CD14-positive monocyte (primary cell): ENCODE measurements around the gene DAPK2. TPM values are rescaled to one million over a fixed set of nuclear protein-coding genes. Genes with fewer than 3 reads are reported as not detected.
A peak's percentile ranks its signal among the peaks of the same experiment; 100 is the strongest.

Experiments used
- DNase-seq, 3 donors: peaks; one replicate each; pipeline ENCODE4 v3.0.0-alpha.2; 2011 to 2022
- H2AFZ ChIP-seq: 2 replicates; pipeline ENCODE4 v1.6.0; 2012; ENCODE audit warnings: mild to moderate bottlenecking, low read depth, low read length, inconsistent platforms; ENCODE audit not compliant: insufficient read depth, poor library complexity, severe bottlenecking
- H3K27ac ChIP-seq, 2 donors: 1 replicate in 1 of 2; 2 replicates in 1 of 2; pipeline ENCODE4 v1.5.1; 2012 to 2013; ENCODE audit warnings: low read length in 2 of 2, control low read depth in 1 of 2, inconsistent platforms in 1 of 2, low read depth in 1 of 2, mild to moderate bottlenecking in 1 of 2
- H3K27me3 ChIP-seq, 2 donors: one replicate each; pipeline versions ENCODE4 v1.6.0 to v1.6.1; 2011 to 2013; ENCODE audit warnings: low read length in 2 of 2; ENCODE audit not compliant: control insufficient read depth in 2 of 2, insufficient read depth in 2 of 2
- H3K36me3 ChIP-seq, 2 donors: replicated peaks in 1 of 2; 1 replicate in 1 of 2; 2 replicates in 1 of 2; pipeline versions ENCODE4 v1.5.1 to v1.6.1; 2012 to 2013; ENCODE audit warnings: low read length in 2 of 2, control low read depth in 1 of 2, inconsistent platforms in 1 of 2, mild to moderate bottlenecking in 1 of 2; ENCODE audit not compliant: insufficient read depth in 2 of 2, control insufficient read depth in 1 of 2
- H3K4me1 ChIP-seq, 2 donors: 1 replicate in 1 of 2; 2 replicates in 1 of 2; pipeline versions ENCODE4 v1.5.1 to v1.6.1; 2012 to 2013; ENCODE audit warnings: low read length in 2 of 2, control low read depth in 1 of 2, inconsistent platforms in 1 of 2, mild to moderate bottlenecking in 1 of 2, moderate library complexity in 1 of 2; ENCODE audit not compliant: insufficient read depth in 2 of 2, control insufficient read depth in 1 of 2
- H3K4me2 ChIP-seq: replicated peaks from 2 replicates; pipeline ENCODE3; 2012; ENCODE audit warnings: low read length, moderate library complexity, mild to moderate bottlenecking; ENCODE audit not compliant: poor library complexity, severe bottlenecking; ENCODE audit errors: extremely low read depth
- H3K4me3 ChIP-seq, 3 experiments: fragments of 200-600 bp in 1 of 3; sonication (generic) in 1 of 3; replicated peaks in 1 of 3; 1 replicate in 2 of 3; 2 replicates in 1 of 3; pipeline ENCODE4 v1.5.1; 2011 to 2013; ENCODE audit warnings: low read length in 3 of 3, mild to moderate bottlenecking in 3 of 3, control low read depth in 2 of 3, low read depth in 2 of 3, inconsistent platforms in 1 of 3, moderate library complexity in 1 of 3
- H3K79me2 ChIP-seq: 2 replicates; pipeline ENCODE4 v1.6.0; 2012; ENCODE audit warnings: mild to moderate bottlenecking, control low read depth, inconsistent platforms, low read length, moderate library complexity; ENCODE audit not compliant: insufficient read depth
- H3K9ac ChIP-seq: 2 replicates; pipeline ENCODE4 v1.6.0; 2017; ENCODE audit warnings: low read length, mild to moderate bottlenecking; ENCODE audit not compliant: insufficient read depth, poor library complexity, severe bottlenecking
- H3K9me3 ChIP-seq, 2 donors: replicated peaks in 1 of 2; 1 replicate in 1 of 2; 2 replicates in 1 of 2; pipeline versions ENCODE4 v1.5.1 to v1.6.1; 2012 to 2013; ENCODE audit warnings: low read length in 2 of 2, control low read depth in 1 of 2; ENCODE audit not compliant: control insufficient read depth in 1 of 2, insufficient read depth in 1 of 2
- H4K20me1 ChIP-seq: 2 replicates; pipeline ENCODE4 v1.6.0; 2012; ENCODE audit warnings: mild to moderate bottlenecking, low read length, control low read depth, moderate library complexity; ENCODE audit not compliant: insufficient read depth
- H3K27ac Mint-ChIP-seq, 7 donors: one replicate each; pipeline ENCODE4 v1.8.0; 2020; ENCODE audit warnings: mild to moderate bottlenecking in 7 of 7, mixed read lengths in 7 of 7, moderate library complexity in 6 of 7, inconsistent platforms in 2 of 7
- H3K27me3 Mint-ChIP-seq, 3 donors: one replicate each; pipeline ENCODE4 v1.8.0; 2021 to 2022; ENCODE audit warnings: low read depth in 3 of 3, mild to moderate bottlenecking in 3 of 3, mixed read lengths in 3 of 3, moderate library complexity in 3 of 3, inconsistent platforms in 1 of 3
- H3K36me3 Mint-ChIP-seq, 2 donors: one replicate each; pipeline ENCODE4 v1.8.0; 2020; ENCODE audit warnings: mixed read lengths in 2 of 2, inconsistent platforms in 1 of 2, mild to moderate bottlenecking in 1 of 2
- H3K4me1 Mint-ChIP-seq: one replicate; pipeline ENCODE4 v1.8.0; 2020; ENCODE audit warnings: mild to moderate bottlenecking, mixed read lengths
- H3K4me3 Mint-ChIP-seq, 2 donors: one replicate each; pipeline ENCODE4 v1.8.0; 2020; ENCODE audit warnings: mild to moderate bottlenecking in 2 of 2, mixed read lengths in 2 of 2, moderate library complexity in 1 of 2
- H3K9me3 Mint-ChIP-seq, 7 donors: one replicate each; pipeline ENCODE4 v1.8.0; 2020 to 2022; ENCODE audit warnings: mixed read lengths in 7 of 7, mild to moderate bottlenecking in 6 of 7, moderate library complexity in 6 of 7, inconsistent platforms in 2 of 7
- WGBS: methylation state at CpG from one replicate; pipeline ENCODE4 v1.1.5; 2013; ENCODE audit warnings: missing lambda C conversion rate; ENCODE audit not compliant: insufficient coverage; 5-methylcytosine and 5-hydroxymethylcytosine counted together
- intact Hi-C, 2 donors: fragments of 100-400 bp; cut with micrococcal nuclease; formaldehyde crosslinking; loops; one replicate each; pipeline versions ENCODE4 v1.15.0 to v1.15.1; 2023
- polyA plus RNA-seq, 3 donors: library from polyadenylated mRNA; depleted of rRNA in 1 of 3; unstranded in 2 of 3; stranded (reverse) in 1 of 3; fragments of 300-500 nt in 2 of 3; fragments of >200 nt in 1 of 3; fragmentation: Illumina TruSeq in 2 of 3; gene quantifications; 1 replicate in 2 of 3; 2 replicates in 1 of 3; pipeline ENCODE4 v1.2.3, GENCODE V29; 2012 to 2021
- TF ChIP-seq, protein P1 (sequence below): fragments of 200-600 bp; IDR thresholded peaks from one replicate; pipeline ENCODE4 v1.8.0; 2022; ENCODE audit warnings: antibody characterized with exemption, mild to moderate bottlenecking

Gene DAPK2
- polyA plus RNA-seq, 3 donors: 0.59 to 4.1 (median 2.1) TPM

DNA sequence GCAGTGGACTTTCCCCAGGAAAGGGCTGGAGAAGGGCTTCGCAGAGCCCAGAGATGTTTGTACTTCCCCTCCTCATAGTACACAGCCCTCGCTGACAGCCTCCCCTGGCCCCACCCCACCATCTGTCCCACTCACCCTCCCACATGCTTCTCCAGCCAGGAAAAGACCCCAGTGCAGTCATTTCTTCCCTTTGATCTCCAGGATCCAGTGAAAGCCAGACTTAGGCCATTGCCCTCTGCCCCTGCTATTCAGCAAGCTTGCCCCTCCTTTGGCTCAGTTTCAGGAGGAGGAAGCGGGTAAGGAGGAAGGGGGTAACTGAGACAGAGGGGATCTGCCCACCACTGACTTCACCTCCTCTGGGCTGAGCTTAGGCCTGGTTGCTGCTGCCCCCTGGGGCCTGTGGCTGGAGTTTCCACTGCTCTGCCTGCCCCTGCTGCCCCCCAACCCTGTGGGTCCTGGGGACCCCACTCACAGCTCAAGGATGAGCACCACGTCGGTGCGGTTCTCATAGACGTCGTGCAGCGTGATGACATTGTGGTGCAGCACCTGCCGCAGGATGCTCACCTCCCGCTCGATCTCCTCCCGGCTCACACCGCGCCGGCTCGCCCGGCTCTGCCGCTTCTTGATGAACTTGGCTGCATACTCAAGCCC, 63.1 kb downstream of the DAPK2 start:
- TF ChIP-seq, protein P1, sequence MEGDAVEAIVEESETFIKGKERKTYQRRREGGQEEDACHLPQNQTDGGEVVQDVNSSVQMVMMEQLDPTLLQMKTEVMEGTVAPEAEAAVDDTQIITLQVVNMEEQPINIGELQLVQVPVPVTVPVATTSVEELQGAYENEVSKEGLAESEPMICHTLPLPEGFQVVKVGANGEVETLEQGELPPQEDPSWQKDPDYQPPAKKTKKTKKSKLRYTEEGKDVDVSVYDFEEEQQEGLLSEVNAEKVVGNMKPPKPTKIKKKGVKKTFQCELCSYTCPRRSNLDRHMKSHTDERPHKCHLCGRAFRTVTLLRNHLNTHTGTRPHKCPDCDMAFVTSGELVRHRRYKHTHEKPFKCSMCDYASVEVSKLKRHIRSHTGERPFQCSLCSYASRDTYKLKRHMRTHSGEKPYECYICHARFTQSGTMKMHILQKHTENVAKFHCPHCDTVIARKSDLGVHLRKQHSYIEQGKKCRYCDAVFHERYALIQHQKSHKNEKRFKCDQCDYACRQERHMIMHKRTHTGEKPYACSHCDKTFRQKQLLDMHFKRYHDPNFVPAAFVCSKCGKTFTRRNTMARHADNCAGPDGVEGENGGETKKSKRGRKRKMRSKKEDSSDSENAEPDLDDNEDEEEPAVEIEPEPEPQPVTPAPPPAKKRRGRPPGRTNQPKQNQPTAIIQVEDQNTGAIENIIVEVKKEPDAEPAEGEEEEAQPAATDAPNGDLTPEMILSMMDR: no peak
- H3K79me2 ChIP-seq: no peaks in the 10 kb centered on the region
- no peaks in the 10 kb centered on the region for H3K27me3 ChIP-seq
- no peak for DNase-seq
- H3K4me3 ChIP-seq: no peak overlapping the region
- H3K4me1 ChIP-seq: peaks cover 40 to 51% of the 10 kb centered on the region in 2 donors
- H4K20me1 ChIP-seq: no peaks in the 10 kb centered on the region
- Mint-ChIP-seq H3K9me3 (no peaks in the 10 kb centered on the region), H3K4me3 (no peak overlapping the region), H3K27me3 (peaks cover 0 to 1% (median 1%) of the 10 kb centered on the region in 3 donors), H3K27ac (peak overlapping the region in 2 of 7 donors; percentile 47 to 71), H3K36me3 (no peaks in the 10 kb centered on the region), H3K4me1 (peaks cover 52% of the 10 kb centered on the region)
- H3K9ac ChIP-seq: no peak overlapping the region
- no peak overlapping the region for H3K4me2 ChIP-seq
- intact Hi-C loops: no loop called here
- H3K9me3 ChIP-seq: no peaks in the 10 kb centered on the region
- H3K27ac ChIP-seq: no peak overlapping the region
- no peaks in the 10 kb centered on the region for H3K36me3 ChIP-seq
- H2AFZ ChIP-seq: no peak overlapping the region
- 84% methylated on average over 12 of the region's 19 CpGs for WGBS

DNA sequence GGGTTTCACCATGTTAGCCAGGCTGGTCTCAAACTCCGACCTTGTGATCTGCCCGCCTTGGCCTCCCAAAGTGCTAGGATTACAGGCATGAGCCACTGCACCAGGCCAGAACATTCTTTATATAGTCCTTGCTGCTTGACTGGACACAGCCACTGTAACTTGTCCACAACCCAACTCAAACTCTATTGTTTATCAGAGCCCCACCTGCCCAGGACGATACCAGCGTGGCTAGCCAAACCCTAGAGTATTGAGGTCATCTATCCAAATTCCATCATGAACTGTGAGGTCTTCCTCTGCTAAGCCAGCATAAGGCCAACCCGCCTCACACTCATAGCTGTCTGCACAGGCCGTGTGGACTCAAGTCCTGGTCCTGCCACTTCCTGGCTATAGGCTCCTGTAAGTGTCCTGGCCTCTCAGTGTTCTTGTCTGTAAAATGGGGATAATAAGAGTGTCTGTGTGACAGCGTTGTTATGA, 63.9 kb downstream of the DAPK2 start:
- Mint-ChIP-seq H3K9me3 (no peaks in the 10 kb centered on the region), H3K4me1 (peaks cover 45% of the 10 kb centered on the region), H3K36me3 (no peaks in the 10 kb centered on the region), H3K27ac (no peak overlapping the region), H3K4me3 (no peak overlapping the region), H3K27me3 (peaks cover 0 to 1% (median 1%) of the 10 kb centered on the region in 3 donors)
- Histone ChIP-seq H3K4me2 (no peak overlapping the region), H4K20me1 (no peaks in the 10 kb centered on the region), H3K4me3 (no peak overlapping the region), H3K36me3 (no peaks in the 10 kb centered on the region), H3K27ac (no peak overlapping the region), H3K79me2 (no peaks in the 10 kb centered on the region), H3K9me3 (no peaks in the 10 kb centered on the region), H3K4me1 (peaks cover 32 to 43% of the 10 kb centered on the region in 2 donors), H3K27me3 (no peaks in the 10 kb centered on the region), H3K9ac (no peak overlapping the region), H2AFZ (no peak overlapping the region)
- TF ChIP-seq, protein P1: no peak
- intact Hi-C loops: no loop called here
- 100% methylated on average over 6 of the region's 7 CpGs for WGBS
- DNase-seq: no peak
